A549 (cell line): ENCODE measurements around the gene PDGFC. TPM values are rescaled to one million over a fixed set of nuclear protein-coding genes. Genes with fewer than 3 reads are reported as not detected.

Experiments
- ATAC-seq, 2 experiments: fragments of 200-7000 bp in 1 of 2; fragments of >200 bp in 1 of 2; cut with Nextera tagmentation in 1 of 2; cut with Tn5 transposase in 1 of 2; 3 replicates each; pipeline versions ENCODE4 v1.8.0 to v1.9.1; 2018 to 2020; ENCODE audit warnings: mild to moderate bottlenecking in 1 of 2, moderate library complexity in 1 of 2
- CTCF ChIA-PET: fragments of 300-600 bp; sonication (Branson Sonifier 250); formaldehyde crosslinking; extraction: SDS; loops from one replicate; lab custom pipeline; 2021; ENCODE audit warnings: antibody characterized with exemption, inconsistent platforms; lab: Yijun Ruan, JAX
- POLR2A ChIA-PET: fragments of 350-600 bp; formaldehyde crosslinking; extraction: SDS; loops from one replicate; lab custom pipeline; 2021; ENCODE audit warnings: antibody characterized with exemption, inconsistent platforms; lab: Yijun Ruan, JAX
- DNase-seq, 2 experiments: peaks; one replicate each; pipeline versions ENCODE4 v3.0.0 to v3.0.0-alpha.2; 2011 to 2016; ENCODE audit warnings: low read depth in 1 of 2, low spot score in 1 of 2
- FAIRE-seq: peaks from 2 replicates; lab custom pipeline; 2011; peaks lifted over from hg19 to GRCh38; lab: Jason Lieb, UNC
- H3K27ac ChIP-seq, 2 experiments: fragments of >200 bp; sonication (Bioruptor Twin); formaldehyde crosslinking; 3 replicates each; pipeline ENCODE4 v1.5.1; 2016 to 2017
- H3K4me1 ChIP-seq: fragments of >200 bp; sonication (Bioruptor Twin); formaldehyde crosslinking; 3 replicates; pipeline ENCODE4 v1.6.1; 2016
- H3K4me2 ChIP-seq: fragments of >200 bp; sonication (Bioruptor Twin); formaldehyde crosslinking; 3 replicates; pipeline ENCODE4 v1.6.1; 2016
- H3K4me3 ChIP-seq: fragments of >200 bp; sonication (Bioruptor Twin); formaldehyde crosslinking; 3 replicates; pipeline ENCODE4 v1.5.1; 2016
- H3K9me3 ChIP-seq: fragments of >200 bp; sonication (Bioruptor Twin); formaldehyde crosslinking; 3 replicates; pipeline ENCODE4 v1.6.1; 2016
- CEBPB ChIP-seq, 2 experiments: fragments of >200 bp in 1 of 2; sonication (Bioruptor Twin) in 1 of 2; formaldehyde crosslinking in 1 of 2; IDR thresholded peaks; 2 replicates each; pipeline ENCODE4 v1.6.1; 2012 to 2016
- CHD4 ChIP-seq: fragments of 200-600 bp; sonication (generic); IDR thresholded peaks from 2 replicates; pipeline ENCODE4 v1.6.1; 2016; ENCODE audit warnings: antibody characterized with exemption, mild to moderate bottlenecking, borderline replicate concordance
- CTCF ChIP-seq: fragments of >200 bp; sonication (Bioruptor Twin); formaldehyde crosslinking; IDR thresholded peaks from 3 replicates; pipeline ENCODE4 v1.5.1; 2016
- E2F6 ChIP-seq: IDR thresholded peaks from 2 replicates; pipeline ENCODE4 v1.6.1; 2012; ENCODE audit warnings: low read depth, borderline replicate concordance
- EHMT2 ChIP-seq: fragments of 200-600 bp; sonication (generic); IDR thresholded peaks from 2 replicates; pipeline ENCODE4 v1.6.1; 2016; ENCODE audit warnings: antibody characterized with exemption, low read depth, mild to moderate bottlenecking, moderate library complexity
- ELK1 ChIP-seq: fragments of 150-350 bp; IDR thresholded peaks from 2 replicates; pipeline ENCODE4 v1.6.1; 2014; ENCODE audit warnings: low read depth, mild to moderate bottlenecking, low read length
- ESRRA ChIP-seq: fragments of 150-350 bp; IDR thresholded peaks from 2 replicates; pipeline ENCODE4 v1.6.1; 2014; ENCODE audit warnings: mild to moderate bottlenecking, low read length, borderline replicate concordance
- HDAC2 ChIP-seq: fragments of 200-600 bp; sonication (generic); IDR thresholded peaks from 2 replicates; pipeline ENCODE4 v1.6.1; 2016
- HOXB13 ChIP-seq: fragments of 250-450 bp; sonication (Bioruptor Pico); IDR thresholded peaks from 2 replicates; pipeline ENCODE4 v1.5.0; 2020; ENCODE audit warnings: low read depth, mild to moderate bottlenecking, moderate library complexity
- MAFK ChIP-seq: fragments of 450-650 bp; IDR thresholded peaks from 2 replicates; pipeline ENCODE4 v1.6.1; 2014; ENCODE audit not compliant: partially characterized antibody
- MAZ ChIP-seq: fragments of 150-350 bp; IDR thresholded peaks from 2 replicates; pipeline ENCODE4 v1.6.1; 2014; ENCODE audit warnings: antibody characterized with exemption, low read depth, low read length, borderline replicate concordance
- NPAS2 ChIP-seq: fragments of 250-450 bp; sonication (Bioruptor Pico); IDR thresholded peaks from 2 replicates; pipeline ENCODE4 v1.8.0; 2022; ENCODE audit warnings: mild to moderate bottlenecking, moderate library complexity, borderline replicate concordance
- POLR2A ChIP-seq: IDR thresholded peaks from 2 replicates; pipeline ENCODE4 v1.6.1; 2012; ENCODE audit warnings: mild to moderate bottlenecking, low read length
- RAD21 ChIP-seq, 2 experiments: fragments of >200 bp in 1 of 2; sonication (Bioruptor Twin) in 1 of 2; formaldehyde crosslinking in 1 of 2; IDR thresholded peaks in 1 of 2; conservative IDR thresholded peaks in 1 of 2; 2 replicates in 1 of 2; 3 replicates in 1 of 2; pipeline ENCODE4 v1.6.1; 2012 to 2018; ENCODE audit warnings: inconsistent platforms in 1 of 2
- RFX5 ChIP-seq: fragments of 450-650 bp; IDR thresholded peaks from 2 replicates; pipeline ENCODE4 v1.7.1; 2014; ENCODE audit warnings: antibody characterized with exemption, mild to moderate bottlenecking, moderate library complexity
- SMC3 ChIP-seq: fragments of >200 bp; sonication (Bioruptor Twin); formaldehyde crosslinking; IDR thresholded peaks from 3 replicates; pipeline ENCODE4 v1.6.1; 2018; ENCODE audit warnings: inconsistent platforms
- SREBF2 ChIP-seq: fragments of 450-650 bp; IDR thresholded peaks from 2 replicates; pipeline ENCODE4 v1.6.1; 2014; ENCODE audit warnings: mild to moderate bottlenecking, moderate library complexity
- USF2 ChIP-seq: fragments of 450-650 bp; IDR thresholded peaks from 2 replicates; pipeline ENCODE4 v1.6.1; 2014; ENCODE audit warnings: antibody characterized with exemption
- ZC3H11A ChIP-seq: fragments of 450-650 bp; IDR thresholded peaks from 2 replicates; pipeline ENCODE4 v1.6.1; 2014; ENCODE audit warnings: antibody characterized with exemption, mild to moderate bottlenecking
- ZFP36 ChIP-seq: fragments of 450-650 bp; IDR thresholded peaks from 2 replicates; pipeline ENCODE4 v1.6.1; 2014; ENCODE audit warnings: borderline replicate concordance; ENCODE audit not compliant: partially characterized antibody
- ZNF302 ChIP-seq: fragments of 250-450 bp; sonication (Bioruptor Pico); IDR thresholded peaks from 2 replicates; pipeline ENCODE4 v1.9.0; 2021; ENCODE audit warnings: inconsistent platforms, mild to moderate bottlenecking, moderate library complexity
- WGBS: methylation state at CpG from one replicate; pipeline ENCODE4 v1.1.6; 2017; ENCODE audit errors: missing lambda C conversion rate; 5-methylcytosine and 5-hydroxymethylcytosine counted together
- polyA plus RNA-seq, 4 experiments: library from polyadenylated mRNA; depleted of rRNA in 3 of 4; stranded (reverse); fragments of >200 nt; fragmentation: RNase III in 1 of 4; extraction: RNeasy Plus Mini Kit Qiagen cat#74134 plus additional on column Dnase treatment in 1 of 4; gene quantifications; 2 replicates in 3 of 4; 3 replicates in 1 of 4; pipeline ENCODE4 v1.2.3, GENCODE V29; 2011 to 2017
- TF ChIP-seq, protein P1 (sequence below): fragments of >200 bp; sonication (Bioruptor Twin); formaldehyde crosslinking; IDR thresholded peaks from 2 replicates; pipeline ENCODE4 v1.6.1; 2016
- TF ChIP-seq, protein P2 (sequence below): fragments of >200 bp; sonication (Bioruptor Twin); formaldehyde crosslinking; IDR thresholded peaks from 3 replicates; pipeline ENCODE4 v1.6.1; 2016
- TF ChIP-seq, protein P3 (sequence below): fragments of 250-450 bp; sonication (Bioruptor Pico); IDR thresholded peaks from 2 replicates; pipeline ENCODE4 v1.5.0; 2021; ENCODE audit warnings: mild to moderate bottlenecking, moderate library complexity, borderline replicate concordance

The PDGFC gene
- polyA plus RNA-seq, 2 of the 4 experiments (the other 2 are of a cell fraction): 3.5 to 4.1 TPM

DNA sequence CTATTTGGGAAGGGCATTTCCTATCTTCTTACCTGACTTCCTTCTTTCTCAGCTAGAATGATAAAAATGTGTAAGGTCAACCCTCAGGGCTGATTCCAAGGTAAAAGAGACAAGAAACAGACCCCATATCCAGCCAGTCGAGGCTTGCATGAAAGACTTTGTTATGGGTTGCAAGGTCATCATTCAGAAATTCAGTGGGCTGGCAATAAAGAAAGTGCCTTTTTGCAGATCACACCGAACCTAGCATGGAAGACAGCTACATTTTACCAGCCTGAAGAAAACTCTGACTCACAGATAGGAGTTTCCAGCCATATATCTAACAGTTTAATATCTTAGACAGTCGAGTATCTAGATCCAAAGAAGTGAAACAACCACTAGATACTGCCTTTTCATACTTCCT is 87.4 kb downstream of the PDGFC start (continued):
- TF ChIP-seq CEBPB (IDR thresholded peaks at IDR 0.05): no peak
- no peak for TF ChIP-seq ELK1
- TF ChIP-seq CHD4: no peak
- TF ChIP-seq NPAS2 (CRISPR knock-in tag): no peak

DNA sequence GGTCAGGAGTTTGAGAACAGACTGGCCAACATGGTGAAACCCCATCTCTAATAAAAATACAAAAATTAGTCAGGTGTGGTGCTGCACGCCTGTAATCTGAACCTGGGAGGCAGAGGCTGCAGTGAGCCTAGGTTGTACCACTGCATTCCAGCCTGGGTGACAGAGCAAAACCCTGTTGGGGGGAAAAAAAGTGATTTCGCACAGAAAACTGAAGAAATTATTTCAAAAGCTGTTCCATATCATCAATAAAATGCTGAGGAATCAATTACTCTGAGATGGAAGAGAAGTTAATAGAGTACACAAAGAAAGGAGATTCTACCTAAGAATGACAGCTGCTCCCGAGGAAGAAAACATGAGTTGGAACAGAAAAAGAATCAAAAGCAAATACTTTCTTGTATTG is 95.9 kb downstream of the PDGFC start:
- WGBS: 89% methylated on average over 3 of the region's 3 CpGs
- no peak overlapping the region for H3K27ac ChIP-seq
- H3K9me3 ChIP-seq: no peaks in the 10 kb centered on the region
- ChIA-PET CTCF (no interaction called here), POLR2A (no interaction called here)
- no peak overlapping the region for H3K4me3 ChIP-seq
- H3K4me1 ChIP-seq: no peaks in the 10 kb centered on the region
- FAIRE-seq (no peak), DNase-seq (no peak), ATAC-seq (no peak)
- TF ChIP-seq, protein P1, sequence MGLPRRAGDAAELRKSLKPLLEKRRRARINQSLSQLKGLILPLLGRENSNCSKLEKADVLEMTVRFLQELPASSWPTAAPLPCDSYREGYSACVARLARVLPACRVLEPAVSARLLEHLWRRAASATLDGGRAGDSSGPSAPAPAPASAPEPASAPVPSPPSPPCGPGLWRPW: no peak
- TF ChIP-seq ZNF302 (CRISPR knock-in tag) (no peak), CEBPB (IDR thresholded peaks at IDR 0.05) (no peak), RFX5 (no peak), MAZ (no peak), ZFP36 (no peak), CTCF (no peak), ELK1 (no peak), EHMT2 (no peak), RAD21 (conservative IDR thresholded peaks at IDR 0.05 in 1 of 2, IDR thresholded peaks at IDR 0.05 in 1 of 2) (no peak)
- TF ChIP-seq, protein P2, sequence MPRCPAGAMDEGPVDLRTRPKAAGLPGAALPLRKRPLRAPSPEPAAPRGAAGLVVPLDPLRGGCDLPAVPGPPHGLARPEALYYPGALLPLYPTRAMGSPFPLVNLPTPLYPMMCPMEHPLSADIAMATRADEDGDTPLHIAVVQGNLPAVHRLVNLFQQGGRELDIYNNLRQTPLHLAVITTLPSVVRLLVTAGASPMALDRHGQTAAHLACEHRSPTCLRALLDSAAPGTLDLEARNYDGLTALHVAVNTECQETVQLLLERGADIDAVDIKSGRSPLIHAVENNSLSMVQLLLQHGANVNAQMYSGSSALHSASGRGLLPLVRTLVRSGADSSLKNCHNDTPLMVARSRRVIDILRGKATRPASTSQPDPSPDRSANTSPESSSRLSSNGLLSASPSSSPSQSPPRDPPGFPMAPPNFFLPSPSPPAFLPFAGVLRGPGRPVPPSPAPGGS: no peak
- no peak overlapping the region for H3K4me2 ChIP-seq

- CTCF ChIA-PET: no interaction called here
- Histone ChIP-seq H3K9me3 (no peaks in the 10 kb centered on the region), H3K27ac (no peak overlapping the region), H3K4me1 (no peaks in the 10 kb centered on the region), H3K4me3 (no peak overlapping the region), H3K4me2 (no peak overlapping the region)
- TF ChIP-seq ESRRA: no peak
- TF ChIP-seq HOXB13 (CRISPR knock-in tag): no peak
- TF ChIP-seq HDAC2: no peak
- no peak for TF ChIP-seq E2F6
- no peak for TF ChIP-seq SREBF2
- TF ChIP-seq SMC3: no peak
- no peak for TF ChIP-seq EHMT2
- no peak for TF ChIP-seq POLR2A
- TF ChIP-seq, protein P3, sequence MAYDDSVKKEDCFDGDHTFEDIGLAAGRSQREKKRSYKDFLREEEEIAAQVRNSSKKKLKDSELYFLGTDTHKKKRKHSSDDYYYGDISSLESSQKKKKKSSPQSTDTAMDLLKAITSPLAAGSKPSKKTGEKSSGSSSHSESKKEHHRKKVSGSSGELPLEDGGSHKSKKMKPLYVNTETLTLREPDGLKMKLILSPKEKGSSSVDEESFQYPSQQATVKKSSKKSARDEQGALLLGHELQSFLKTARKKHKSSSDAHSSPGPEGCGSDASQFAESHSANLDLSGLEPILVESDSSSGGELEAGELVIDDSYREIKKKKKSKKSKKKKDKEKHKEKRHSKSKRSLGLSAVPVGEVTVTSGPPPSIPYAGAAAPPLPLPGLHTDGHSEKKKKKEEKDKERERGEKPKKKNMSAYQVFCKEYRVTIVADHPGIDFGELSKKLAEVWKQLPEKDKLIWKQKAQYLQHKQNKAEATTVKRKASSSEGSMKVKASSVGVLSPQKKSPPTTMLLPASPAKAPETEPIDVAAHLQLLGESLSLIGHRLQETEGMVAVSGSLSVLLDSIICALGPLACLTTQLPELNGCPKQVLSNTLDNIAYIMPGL (CRISPR knock-in tag): no peak
- TF ChIP-seq MAFK: no peak
- no peak for TF ChIP-seq USF2
- TF ChIP-seq ZC3H11A: no peak
- ATAC-seq (no peak), FAIRE-seq (no peak), DNase-seq (no peak)
- 95% methylated on average over 1 of the region's 1 CpG for WGBS
- POLR2A ChIA-PET: no interaction called here
Measured at GRCh38 chr4:156875055-156875454, 96.5 kb downstream of the PDGFC start.
